ENCODE results near the gene NSD1.
A peak's percentile ranks its signal among the peaks of the same experiment; 100 is the strongest.
"Not testable (repeated sequence)": the region's sequence is repeated elsewhere in the genome, so short reads cannot be mapped to it uniquely, and the experiment has no call there.

NSD1 gene

GRCh38 chr5:177177847-177178437 lies 44.4 kb downstream of the NSD1 start:
- not testable (repeated sequence) for DNase-seq (ENCODE audit: low read depth)

GRCh38 chr5:177178733-177179304 lies 45.2 kb downstream of the NSD1 start:
- DNase-seq (ENCODE audit: low read depth) = no peak

- no peak for DNase-seq (ENCODE audit: low read depth)
These were observed 45.9 kb downstream of the NSD1 start for GRCh38 chr5:177179431-177179830.

GRCh38 chr5:177183142-177183541 lies 49.6 kb downstream of the NSD1 start:
- no peak for DNase-seq (ENCODE audit: low read depth)

- DNase-seq (ENCODE audit: low read depth) = no peak
These were observed 50.3 kb downstream of the NSD1 start for GRCh38 chr5:177183766-177184360.

GRCh38 chr5:177185993-177186392 lies 52.4 kb downstream of the NSD1 start:
- DNase-seq (ENCODE audit: low read depth) = no peak

GRCh38 chr5:177186645-177187044 lies 53.1 kb downstream of the NSD1 start:
- DNase-seq (ENCODE audit: low read depth) = no peak

GRCh38 chr5:177188775-177189174 lies 55.2 kb downstream of the NSD1 start:
- no peak for DNase-seq (ENCODE audit: low read depth)

GRCh38 chr5:177189416-177189815 lies 55.8 kb downstream of the NSD1 start:
- no peak for DNase-seq (ENCODE audit: low read depth)

GRCh38 chr5:177189965-177190364 lies 56.4 kb downstream of the NSD1 start:
- no peak for DNase-seq (ENCODE audit: low read depth)

GRCh38 chr5:177194268-177194667 lies 60.7 kb downstream of the NSD1 start:
- peak; percentile 84 for DNase-seq (ENCODE audit: low read depth)

GRCh38 chr5:177195307-177195952 lies 61.9 kb downstream of the NSD1 start:
- no peak for DNase-seq (ENCODE audit: low read depth)

GRCh38 chr5:177198738-177199137 lies 65.2 kb downstream of the NSD1 start:
- DNase-seq (ENCODE audit: low read depth) = no peak

- DNase-seq (ENCODE audit: low read depth) = no peak
These were observed 70.7 kb downstream of the NSD1 start for GRCh38 chr5:177204281-177204680.

- DNase-seq (ENCODE audit: low read depth) = no peak
These were observed 76.0 kb downstream of the NSD1 start for GRCh38 chr5:177209610-177210009.

- DNase-seq (ENCODE audit: low read depth) = no peak
These were observed 78.7 kb downstream of the NSD1 start for GRCh38 chr5:177212242-177212641.

GRCh38 chr5:177220576-177220975 lies 87.0 kb downstream of the NSD1 start:
- DNase-seq (ENCODE audit: low read depth) = no peak

- DNase-seq (ENCODE audit: low read depth) = no peak
These were observed 88.7 kb downstream of the NSD1 start for GRCh38 chr5:177222269-177222668.

GRCh38 chr5:177225798-177226197 lies 92.2 kb downstream of the NSD1 start:
- no peak for DNase-seq (ENCODE audit: low read depth)

GRCh38 chr5:177226860-177227259 lies 93.3 kb downstream of the NSD1 start:
- DNase-seq (ENCODE audit: low read depth) = no peak

GRCh38 chr5:177228751-177229150 lies 95.2 kb downstream of the NSD1 start:
- no peak for DNase-seq (ENCODE audit: low read depth)

- DNase-seq (ENCODE audit: low read depth) = no peak
These were observed 97.1 kb downstream of the NSD1 start for GRCh38 chr5:177230660-177231059.

GRCh38 chr5:177231479-177232250 lies 98.1 kb downstream of the NSD1 start:
- no peak for DNase-seq (ENCODE audit: low read depth)

All from non-pigmented ciliary epithelial cell (primary cell).